Stimulated activated CD4-positive, alpha-beta T cell treated with anti-CD3 and anti-CD28 coated beads, Interleukin-1b, Interleukin-23, amount 100 ng/mL, for 24 hours (primary cell): ENCODE data around the gene TIFAB.

Experiments used
- DNase-seq, 4 experiments: peaks; one replicate each; pipeline ENCODE4 v3.0.0-alpha.2; 2020; ENCODE audit warnings: low read depth in 4 of 4, low spot score in 1 of 4

The TIFAB gene

GRCh38 chr5:135428586-135428985 lies 23.6 kb downstream of the TIFAB start:
- no peak for DNase-seq

- DNase-seq: no peak
Measured at GRCh38 chr5:135426102-135427082, 25.8 kb downstream of the TIFAB start.

- DNase-seq: no peak
Measured at GRCh38 chr5:135425641-135426040, 26.5 kb downstream of the TIFAB start.

GRCh38 chr5:135423846-135424168 lies 28.3 kb downstream of the TIFAB start:
- no peak for DNase-seq

GRCh38 chr5:135423146-135423845 lies 28.9 kb downstream of the TIFAB start:
- DNase-seq: no peak

- no peak for DNase-seq
Measured at GRCh38 chr5:135422419-135422818, 29.7 kb downstream of the TIFAB start.

GRCh38 chr5:135417083-135417482 lies 35.1 kb downstream of the TIFAB start:
- DNase-seq: no peak

GRCh38 chr5:135405082-135405481 lies 47.1 kb downstream of the TIFAB start:
- DNase-seq: no peak

GRCh38 chr5:135402031-135402430 lies 50.1 kb downstream of the TIFAB start:
- no peak for DNase-seq

- DNase-seq: no peak
Measured at GRCh38 chr5:135400866-135401265, 51.3 kb downstream of the TIFAB start.

- no peak for DNase-seq
Measured at GRCh38 chr5:135399794-135400542, 52.2 kb downstream of the TIFAB start.

GRCh38 chr5:135398855-135399793 lies 53.0 kb downstream of the TIFAB start, which contains the start of gene MACROH2A1:
TSS of gene MACROH2A1 (minus strand) at chr5:135399231. CDS start at chr5:135389093, 10,138 bp downstream.
- DNase-seq: peak; percentile 54 to 78 (median 64)

GRCh38 chr5:135398160-135398854 lies 53.8 kb downstream of the TIFAB start:
- DNase-seq: peak in 3 of 4 experiments; percentile 11 to 37 (median 18)
